ENCODE results near the gene UCK2.

The UCK2 gene

GRCh38 chr1:165845992-165846748 is 18.8 kb downstream of the UCK2 start:
- Histone ChIP-seq H3K9me3 (ENCODE audit: control insufficient read depth in 1 of 2, low read length in 2 of 2) (no peaks in the 10 kb centered on the region), H3K27ac (ENCODE audit: low read length) (no peak overlapping the region), H3K36me3 (ENCODE audit: control insufficient read depth in 1 of 2, insufficient read depth in 2 of 2, low read length in 2 of 2) (no peaks in the 10 kb centered on the region), H3K27me3 (ENCODE audit: low read depth, low read length) (no peaks in the 10 kb centered on the region), H3K4me3 (ENCODE audit: low read depth in 1 of 2, low read length in 2 of 2) (no peak overlapping the region), H3K4me1 (ENCODE audit: control insufficient read depth in 1 of 2, insufficient read depth in 2 of 2, low read length in 2 of 2) (peaks cover 6 to 10% of the 10 kb centered on the region in 2 donors)

- no peaks in the 10 kb centered on the region for H3K9me3 ChIP-seq (ENCODE audit: control insufficient read depth in 1 of 2, low read length in 2 of 2)
- no peak overlapping the region for H3K4me3 ChIP-seq (ENCODE audit: low read depth in 1 of 2, low read length in 2 of 2)
- H3K27me3 ChIP-seq (ENCODE audit: low read depth, low read length), result no peaks in the 10 kb centered on the region
- peaks cover 4 to 9% of the 10 kb centered on the region in 2 donors for H3K4me1 ChIP-seq (ENCODE audit: control insufficient read depth in 1 of 2, insufficient read depth in 2 of 2, low read length in 2 of 2)
- H3K36me3 ChIP-seq (ENCODE audit: control insufficient read depth in 1 of 2, insufficient read depth in 2 of 2, low read length in 2 of 2), result no peaks in the 10 kb centered on the region
- H3K27ac ChIP-seq (ENCODE audit: low read length), result no peak overlapping the region
Measured at GRCh38 chr1:165847486-165847885, 20.1 kb downstream of the UCK2 start.

- Histone ChIP-seq H3K4me1 (ENCODE audit: control insufficient read depth in 1 of 2, insufficient read depth in 2 of 2, low read length in 2 of 2) (peaks cover 0 to 5% of the 10 kb centered on the region in 2 donors), H3K27me3 (ENCODE audit: low read depth, low read length) (no peaks in the 10 kb centered on the region), H3K27ac (ENCODE audit: low read length) (no peak overlapping the region), H3K4me3 (ENCODE audit: low read depth in 1 of 2, low read length in 2 of 2) (no peak overlapping the region), H3K9me3 (ENCODE audit: control insufficient read depth in 1 of 2, low read length in 2 of 2) (no peaks in the 10 kb centered on the region), H3K36me3 (ENCODE audit: control insufficient read depth in 1 of 2, insufficient read depth in 2 of 2, low read length in 2 of 2) (no peaks in the 10 kb centered on the region)
Measured at GRCh38 chr1:165849353-165850133, 22.1 kb downstream of the UCK2 start.

- no peaks in the 10 kb centered on the region for H3K9me3 ChIP-seq (ENCODE audit: control insufficient read depth in 1 of 2, low read length in 2 of 2)
- H3K27me3 ChIP-seq (ENCODE audit: low read depth, low read length), result no peaks in the 10 kb centered on the region
- no peaks in the 10 kb centered on the region for H3K36me3 ChIP-seq (ENCODE audit: control insufficient read depth in 1 of 2, insufficient read depth in 2 of 2, low read length in 2 of 2)
- H3K4me3 ChIP-seq (ENCODE audit: low read depth in 1 of 2, low read length in 2 of 2), result no peak overlapping the region
- H3K4me1 ChIP-seq (ENCODE audit: control insufficient read depth in 1 of 2, insufficient read depth in 2 of 2, low read length in 2 of 2), result peaks cover 0 to 5% of the 10 kb centered on the region in 2 donors
- H3K27ac ChIP-seq (ENCODE audit: low read length), result no peak overlapping the region
Measured at GRCh38 chr1:165851034-165851658, 23.7 kb downstream of the UCK2 start.

DNA sequence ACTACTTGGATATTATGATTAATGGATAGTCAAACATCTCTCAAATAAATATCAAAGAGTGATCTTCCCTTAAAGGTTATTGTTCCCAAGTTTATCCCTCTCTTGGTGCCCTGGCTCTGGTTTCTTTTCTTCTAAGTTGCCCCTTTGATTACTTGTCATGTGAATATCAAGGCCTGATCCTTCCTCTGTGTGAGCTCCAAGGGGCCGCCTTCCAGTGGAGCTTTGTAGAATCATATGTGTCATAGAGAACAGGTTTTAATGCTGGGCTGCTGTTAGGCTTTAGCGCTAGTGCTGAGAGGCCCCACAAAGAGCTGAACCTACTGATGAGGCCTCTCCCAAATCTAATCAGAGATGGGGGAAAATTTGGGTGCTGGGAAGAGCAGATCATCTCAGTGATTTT is 25.5 kb downstream of the UCK2 start:
- Histone ChIP-seq H3K27me3 (ENCODE audit: low read depth, low read length) (no peaks in the 10 kb centered on the region), H3K36me3 (ENCODE audit: control insufficient read depth in 1 of 2, insufficient read depth in 2 of 2, low read length in 2 of 2) (no peaks in the 10 kb centered on the region), H3K4me1 (ENCODE audit: control insufficient read depth in 1 of 2, insufficient read depth in 2 of 2, low read length in 2 of 2) (peaks cover 0 to 5% of the 10 kb centered on the region in 2 donors), H3K4me3 (ENCODE audit: low read depth in 1 of 2, low read length in 2 of 2) (no peak overlapping the region), H3K9me3 (ENCODE audit: control insufficient read depth in 1 of 2, low read length in 2 of 2) (no peaks in the 10 kb centered on the region), H3K27ac (ENCODE audit: low read length) (no peak overlapping the region)

DNA sequence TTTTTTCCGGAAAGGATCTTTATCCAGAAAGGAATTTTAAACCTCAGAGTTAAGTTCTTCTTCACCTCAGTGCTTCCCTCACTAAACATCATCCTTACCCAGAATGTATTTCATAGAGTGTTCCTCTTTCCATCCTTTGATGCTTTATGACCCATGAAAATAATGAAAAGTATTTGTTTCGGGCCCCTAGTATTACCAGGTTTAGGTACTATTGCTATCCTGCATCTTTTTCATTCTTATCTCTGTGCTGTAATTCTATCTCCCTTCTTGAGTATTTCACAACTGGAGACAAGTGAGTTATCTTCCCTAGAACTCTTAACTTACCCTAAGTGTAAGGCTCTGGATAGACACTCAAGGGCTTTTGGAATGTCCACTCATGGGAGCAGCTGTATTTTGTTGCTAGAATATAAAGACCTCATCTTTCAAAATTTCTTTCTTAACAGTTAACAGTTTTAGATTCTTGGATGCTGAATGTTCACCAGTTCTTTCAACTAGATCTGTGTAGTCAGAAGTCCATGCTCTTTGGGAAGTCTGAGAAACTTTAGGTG is 26.2 kb downstream of the UCK2 start:
- H3K9me3 ChIP-seq (ENCODE audit: control insufficient read depth in 1 of 2, low read length in 2 of 2), result no peaks in the 10 kb centered on the region
- H3K27ac ChIP-seq (ENCODE audit: low read length), result no peak overlapping the region

GRCh38 chr1:165854101-165854845 is 26.9 kb downstream of the UCK2 start:
- H3K27ac ChIP-seq (ENCODE audit: low read length), result no peak overlapping the region
- no peaks in the 10 kb centered on the region for H3K27me3 ChIP-seq (ENCODE audit: low read depth, low read length)
- no peaks in the 10 kb centered on the region for H3K9me3 ChIP-seq (ENCODE audit: control insufficient read depth in 1 of 2, low read length in 2 of 2)
- H3K4me3 ChIP-seq (ENCODE audit: low read depth in 1 of 2, low read length in 2 of 2), result no peak overlapping the region
- H3K4me1 ChIP-seq (ENCODE audit: control insufficient read depth in 1 of 2, insufficient read depth in 2 of 2, low read length in 2 of 2), result peaks cover 0 to 5% of the 10 kb centered on the region in 2 donors
- no peaks in the 10 kb centered on the region for H3K36me3 ChIP-seq (ENCODE audit: control insufficient read depth in 1 of 2, insufficient read depth in 2 of 2, low read length in 2 of 2)

More for the DNA sequence above, 26.2 kb downstream of the UCK2 start:
- H3K36me3 ChIP-seq (ENCODE audit: control insufficient read depth in 1 of 2, insufficient read depth in 2 of 2, low read length in 2 of 2), result no peaks in the 10 kb centered on the region
- H3K27me3 ChIP-seq (ENCODE audit: low read depth, low read length), result no peaks in the 10 kb centered on the region
- H3K4me3 ChIP-seq (ENCODE audit: low read depth in 1 of 2, low read length in 2 of 2), result no peak overlapping the region
- H3K4me1 ChIP-seq (ENCODE audit: control insufficient read depth in 1 of 2, insufficient read depth in 2 of 2, low read length in 2 of 2), result peaks cover 0 to 5% of the 10 kb centered on the region in 2 donors

DNA sequence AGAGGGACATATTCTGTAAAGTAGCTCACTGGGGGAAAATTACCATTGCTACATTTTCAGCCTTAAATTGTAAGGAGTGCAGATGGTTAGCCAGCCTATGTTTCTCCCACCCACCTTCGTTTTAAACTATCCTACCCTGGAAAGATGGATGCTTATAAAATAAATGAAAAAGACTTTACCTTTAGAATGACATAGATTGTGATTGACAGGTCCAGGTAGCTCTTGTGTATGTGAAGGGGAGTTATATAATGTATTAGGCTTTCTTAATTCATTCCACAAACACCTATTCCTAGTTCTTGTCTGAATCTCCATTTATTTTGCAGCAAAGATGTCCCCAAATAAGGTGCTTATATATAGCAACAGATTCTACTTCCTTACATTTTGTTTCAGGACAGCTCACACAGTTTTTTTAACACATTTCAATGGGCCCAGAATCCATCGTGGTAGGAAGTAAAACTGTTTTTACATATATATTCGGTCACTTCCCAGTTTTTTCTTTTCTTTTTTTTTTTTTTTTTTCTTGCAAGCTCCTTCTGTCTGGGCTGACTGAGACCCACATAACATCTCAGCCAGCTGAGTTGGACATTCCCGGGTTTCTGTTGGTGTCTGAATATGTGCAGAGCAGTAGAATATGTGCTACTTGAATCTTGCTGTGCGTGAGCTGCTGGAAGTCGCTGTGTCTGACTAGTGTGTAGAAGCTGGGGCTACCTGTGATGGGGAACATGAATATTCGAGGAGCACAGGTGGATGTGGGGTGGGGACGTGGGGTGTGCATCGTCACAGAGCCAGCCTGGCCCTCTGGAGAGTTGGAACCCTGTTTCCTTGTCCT is 27.8 kb downstream of the UCK2 start:
- no peak overlapping the region for H3K27ac ChIP-seq (ENCODE audit: low read length)
- H3K4me3 ChIP-seq (ENCODE audit: low read depth in 1 of 2, low read length in 2 of 2), result no peak overlapping the region
- peaks cover 0 to 5% of the 10 kb centered on the region in 2 donors for H3K4me1 ChIP-seq (ENCODE audit: control insufficient read depth in 1 of 2, insufficient read depth in 2 of 2, low read length in 2 of 2)
- no peaks in the 10 kb centered on the region for H3K27me3 ChIP-seq (ENCODE audit: low read depth, low read length)
- no peaks in the 10 kb centered on the region for H3K36me3 ChIP-seq (ENCODE audit: control insufficient read depth in 1 of 2, insufficient read depth in 2 of 2, low read length in 2 of 2)
- no peaks in the 10 kb centered on the region for H3K9me3 ChIP-seq (ENCODE audit: control insufficient read depth in 1 of 2, low read length in 2 of 2)

- Histone ChIP-seq H3K27me3 (ENCODE audit: low read depth, low read length) (no peaks in the 10 kb centered on the region), H3K36me3 (ENCODE audit: control insufficient read depth in 1 of 2, insufficient read depth in 2 of 2, low read length in 2 of 2) (no peaks in the 10 kb centered on the region), H3K9me3 (ENCODE audit: control insufficient read depth in 1 of 2, low read length in 2 of 2) (no peaks in the 10 kb centered on the region), H3K27ac (ENCODE audit: low read length) (no peak overlapping the region), H3K4me3 (ENCODE audit: low read depth in 1 of 2, low read length in 2 of 2) (no peak overlapping the region), H3K4me1 (ENCODE audit: control insufficient read depth in 1 of 2, insufficient read depth in 2 of 2, low read length in 2 of 2) (peaks cover 0 to 5% of the 10 kb centered on the region in 2 donors)
Measured at GRCh38 chr1:165856021-165856420, 28.6 kb downstream of the UCK2 start.

GRCh38 chr1:165856606-165857005 is 29.2 kb downstream of the UCK2 start:
- Histone ChIP-seq H3K4me1 (ENCODE audit: control insufficient read depth in 1 of 2, insufficient read depth in 2 of 2, low read length in 2 of 2) (peaks cover 0 to 5% of the 10 kb centered on the region in 2 donors), H3K9me3 (ENCODE audit: control insufficient read depth in 1 of 2, low read length in 2 of 2) (no peaks in the 10 kb centered on the region), H3K4me3 (ENCODE audit: low read depth in 1 of 2, low read length in 2 of 2) (no peak overlapping the region), H3K27me3 (ENCODE audit: low read depth, low read length) (no peaks in the 10 kb centered on the region), H3K27ac (ENCODE audit: low read length) (no peak overlapping the region), H3K36me3 (ENCODE audit: control insufficient read depth in 1 of 2, insufficient read depth in 2 of 2, low read length in 2 of 2) (no peaks in the 10 kb centered on the region)

Data from muscle layer of duodenum (tissue), 2 donors.